ENCODE results near the gene TPP2. TPM values are rescaled to one million over a fixed set of nuclear protein-coding genes. Genes with fewer than 3 reads are reported as not detected.

TPP2 gene
- total RNA-seq, 1 donor from 2014 or later = 60.0 TPM

Other genes with a start within 250 kb of the TPP2 start
- gene FGF14, start 194.9 kb upstream of the TPP2 start, total RNA-seq = 0.21 TPM
- gene METTL21C, start 98.1 kb downstream of the TPP2 start, total RNA-seq = 8.9 TPM
- gene TEX30, start 176.8 kb downstream of the TPP2 start, total RNA-seq = 13.6 TPM
- gene POGLUT2, start 202.0 kb downstream of the TPP2 start, total RNA-seq = 24.6 TPM
- 47.9 TPM for gene BIVM, start 202.1 kb downstream of the TPP2 start, total RNA-seq
- 61.3 TPM for gene ERCC5, start 249.0 kb downstream of the TPP2 start, total RNA-seq

Data from tongue (tissue), 1 donor.